NCI-H187 (cell line): ENCODE results near the gene UBE2L3.
A peak's percentile ranks its signal among the peaks of the same experiment; 100 is the strongest.

Source experiments
- DNase-seq, 2 experiments: peaks; one replicate each; lab custom pipeline; 2025; lab: John Stamatoyannopoulos, UW

UBE2L3 gene

GRCh38 chr22:21646608-21647590 lies 79.4 kb downstream of the UBE2L3 start:
- peak in 1 of 2 experiments; percentile 8 for DNase-seq

GRCh38 chr22:21650280-21650679 lies 82.8 kb downstream of the UBE2L3 start:
- DNase-seq, result no peak

DNA sequence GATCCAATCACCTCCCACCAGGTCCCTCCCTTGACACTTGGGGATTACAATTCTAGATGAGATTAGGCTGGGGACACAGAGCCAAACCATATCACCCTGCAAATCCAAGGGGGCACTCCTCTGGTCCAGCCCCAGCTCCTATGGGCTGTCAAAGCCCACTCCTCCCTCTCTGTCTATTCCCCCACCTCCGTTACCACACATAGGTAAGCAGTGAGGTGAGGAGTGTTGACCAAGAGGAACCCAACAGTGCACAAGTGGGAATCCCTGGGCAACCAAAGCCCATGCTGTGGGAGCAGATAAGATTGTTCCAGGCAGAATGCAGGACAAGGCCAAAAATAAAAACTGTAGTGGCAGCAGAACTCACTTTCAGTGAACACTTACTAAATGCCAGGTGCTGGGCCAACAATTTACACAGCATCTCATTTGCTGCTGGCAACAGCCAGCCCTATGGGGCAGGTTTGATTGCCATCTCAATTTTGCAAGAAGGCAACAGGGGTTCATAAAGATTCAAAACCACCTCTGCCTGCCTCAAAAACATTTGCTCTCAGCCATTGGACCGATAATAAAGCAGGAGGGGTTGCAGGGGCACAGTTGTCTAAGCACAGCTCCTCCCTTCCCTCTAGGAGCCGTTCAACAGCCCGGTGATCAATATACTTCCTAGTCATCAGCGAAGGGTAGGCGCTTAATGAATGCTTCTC lies 83.5 kb downstream of the UBE2L3 start:
- DNase-seq, result no peak

DNA sequence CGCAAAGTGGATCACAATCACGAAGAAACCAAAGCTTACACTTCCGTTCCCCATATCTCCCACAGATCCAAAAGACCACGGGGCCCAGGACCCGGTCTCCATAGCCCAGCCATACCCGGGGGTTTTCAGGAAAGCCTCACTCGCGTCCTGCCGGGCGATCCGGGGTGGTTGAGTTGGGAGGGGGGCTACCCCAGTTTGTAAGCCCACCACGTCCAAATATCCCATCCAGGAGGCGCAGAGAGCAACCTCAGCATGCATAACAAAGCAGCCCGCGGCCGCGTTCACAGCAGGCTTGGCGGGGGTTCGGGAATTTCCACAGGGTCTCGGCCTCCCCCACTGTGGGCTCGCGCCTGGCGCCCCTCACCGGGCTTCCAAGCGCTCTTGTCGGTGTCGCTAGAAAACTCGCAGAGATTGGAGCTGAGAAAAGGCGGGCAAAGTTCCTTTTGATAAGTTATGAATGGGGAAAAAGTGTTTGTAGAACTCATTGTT lies 84.1 kb downstream of the UBE2L3 start:
- DNase-seq, result no peak

GRCh38 chr22:21652010-21652546 lies 84.6 kb downstream of the UBE2L3 start:
- DNase-seq, result peak in 1 of 2 experiments; percentile 69

DNA sequence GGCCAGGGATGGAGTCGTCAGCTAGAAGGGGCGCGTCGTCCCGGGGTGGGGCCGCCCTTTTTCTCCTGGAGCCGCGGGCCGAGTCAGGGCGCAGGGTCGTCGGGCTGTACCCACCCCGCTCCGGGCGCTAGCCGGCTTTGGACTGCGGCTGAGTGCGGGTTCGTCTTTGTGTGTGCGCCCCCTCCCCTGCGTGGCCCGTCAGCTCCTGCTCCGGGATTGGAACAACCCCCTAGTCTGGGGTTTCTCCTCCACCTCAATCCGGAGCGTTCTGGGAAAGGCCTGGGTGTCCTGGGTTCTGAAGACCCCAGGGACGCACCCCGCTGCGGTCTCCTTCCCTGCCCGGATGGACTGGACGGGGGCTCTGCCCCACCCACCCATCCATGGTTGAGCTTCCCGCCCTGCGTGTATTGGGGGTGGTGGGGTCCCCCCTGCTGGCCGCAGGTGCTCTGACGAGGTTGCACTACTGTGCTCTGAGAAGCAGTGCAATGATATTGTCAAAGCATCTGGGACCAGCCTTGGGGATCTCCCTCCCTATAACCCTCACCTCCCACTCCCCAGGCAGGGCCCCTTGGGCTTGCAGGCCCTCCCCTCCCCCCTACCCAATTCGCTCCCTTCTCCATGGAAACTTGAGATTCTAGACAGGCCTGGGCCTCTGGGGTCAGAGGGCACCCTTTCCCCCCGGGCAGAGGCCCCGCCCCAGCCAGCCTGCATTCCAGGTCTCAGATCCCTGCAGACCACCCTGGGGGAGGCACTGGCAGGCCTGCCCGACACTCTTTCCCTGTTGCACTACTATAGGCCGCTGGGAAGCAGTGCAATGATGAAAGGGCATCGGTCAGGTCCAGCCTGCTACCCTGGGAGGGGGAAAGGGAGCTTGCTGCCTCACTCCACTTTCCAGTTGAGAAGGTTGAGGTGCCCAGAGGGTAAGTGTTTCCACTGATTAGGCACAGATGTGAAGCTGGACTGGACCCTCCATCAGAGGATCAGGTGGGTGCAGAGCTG lies 85.3 kb downstream of the UBE2L3 start:
- no peak for DNase-seq

DNA sequence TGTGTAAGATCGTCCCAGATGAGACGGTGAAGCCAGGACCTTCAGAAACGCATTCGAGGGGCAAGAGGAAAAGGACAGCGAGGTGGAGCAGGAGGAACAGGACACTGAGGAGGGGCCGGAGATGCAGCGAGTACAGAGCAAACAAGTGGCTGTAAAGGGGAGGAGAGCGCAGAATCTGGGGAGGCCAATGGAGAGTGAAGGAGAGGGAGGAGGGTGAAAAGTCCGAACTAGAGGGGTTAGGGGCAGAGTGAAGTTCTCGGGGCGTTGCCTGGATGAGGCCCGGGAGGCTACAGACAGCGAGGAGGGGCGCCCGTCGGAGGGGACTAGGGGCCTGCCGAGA lies 89.5 kb downstream of the UBE2L3 start:
- DNase-seq, result no peak

DNA sequence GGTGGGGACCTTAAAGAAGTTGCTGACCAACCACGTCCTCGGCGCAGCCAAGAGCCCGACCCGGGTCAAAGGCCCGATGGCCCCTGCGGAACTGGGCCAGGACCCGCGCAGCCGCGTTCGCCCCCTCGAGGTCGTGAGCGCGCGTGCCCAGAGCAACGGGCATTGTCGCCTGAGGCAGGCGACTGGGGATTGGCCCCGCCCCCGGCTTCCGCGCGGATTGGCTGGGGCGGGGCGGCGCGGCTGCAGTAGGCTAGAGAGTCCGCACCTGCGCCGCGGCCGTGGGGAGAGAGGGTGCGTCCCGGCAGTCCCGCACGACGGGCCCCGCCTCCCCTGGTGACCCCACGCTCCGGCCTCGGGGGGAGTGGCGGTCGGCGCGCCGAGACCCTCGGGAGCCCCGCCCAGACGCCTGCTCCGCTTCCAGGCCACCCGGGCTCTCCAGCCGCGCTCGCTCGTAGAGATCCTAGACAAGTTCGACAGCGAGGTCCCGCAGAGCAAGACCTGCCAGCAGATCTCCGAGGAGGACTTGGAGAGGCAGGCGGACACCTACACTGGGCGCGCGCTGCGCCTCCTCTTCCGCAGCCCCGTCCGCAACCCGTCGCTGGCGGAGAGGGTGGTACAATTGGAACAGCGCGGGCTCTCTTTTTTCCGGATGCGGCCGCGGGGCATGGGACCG lies 90.0 kb downstream of the UBE2L3 start:
- DNase-seq, result peak; percentile 46 to 61

DNA sequence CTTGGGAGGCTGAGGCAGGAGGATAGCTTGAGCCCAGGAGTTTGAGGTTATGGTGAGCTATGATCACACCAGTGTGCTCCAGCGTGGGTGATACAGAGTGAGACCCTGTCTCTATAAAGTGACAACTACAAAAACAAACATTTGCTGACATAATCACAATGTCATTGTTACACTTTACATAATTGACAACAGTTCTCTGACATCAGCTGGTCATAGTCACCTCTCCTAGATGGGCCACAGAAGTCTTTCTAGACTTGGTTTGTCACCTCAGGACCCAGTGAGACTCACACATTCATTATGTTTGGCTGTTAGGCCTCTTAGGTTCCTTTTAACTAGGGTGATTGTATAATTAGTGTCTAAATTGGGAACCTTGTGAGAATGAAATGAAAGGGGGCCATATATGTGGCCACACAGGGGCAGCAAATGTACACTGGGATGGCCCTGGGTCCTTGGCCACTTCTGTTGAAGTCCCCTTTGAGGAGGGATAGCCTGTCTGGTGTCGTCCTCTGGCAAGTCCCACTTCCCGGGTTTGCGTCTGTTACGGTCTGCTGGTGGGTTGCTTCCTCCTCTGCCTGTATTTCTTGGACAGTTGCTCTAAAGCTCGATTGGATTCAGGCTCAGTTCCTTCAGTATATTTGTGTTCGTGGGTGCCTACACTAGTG lies 92.5 kb downstream of the UBE2L3 start:
- DNase-seq, result no peak

GRCh38 chr22:21660904-21661303 lies 93.4 kb downstream of the UBE2L3 start:
- DNase-seq, result no peak

- no peak for DNase-seq
Measured at GRCh38 chr22:21661991-21662390, 94.5 kb downstream of the UBE2L3 start.

GRCh38 chr22:21663738-21664137 lies 96.2 kb downstream of the UBE2L3 start:
- DNase-seq, result no peak

- DNase-seq, result no peak
Measured at GRCh38 chr22:21665047-21665851, 97.7 kb downstream of the UBE2L3 start.

GRCh38 chr22:21666786-21667185 lies 99.3 kb downstream of the UBE2L3 start:
- no peak for DNase-seq

- DNase-seq, result no peak
Measured at GRCh38 chr22:21669026-21669425, 101.5 kb downstream of the UBE2L3 start.

- no peak for DNase-seq
Measured at GRCh38 chr22:21672107-21672629, 104.7 kb downstream of the UBE2L3 start.
